ENCODE results near the gene PLXNA4.

Gene PLXNA4

DNA sequence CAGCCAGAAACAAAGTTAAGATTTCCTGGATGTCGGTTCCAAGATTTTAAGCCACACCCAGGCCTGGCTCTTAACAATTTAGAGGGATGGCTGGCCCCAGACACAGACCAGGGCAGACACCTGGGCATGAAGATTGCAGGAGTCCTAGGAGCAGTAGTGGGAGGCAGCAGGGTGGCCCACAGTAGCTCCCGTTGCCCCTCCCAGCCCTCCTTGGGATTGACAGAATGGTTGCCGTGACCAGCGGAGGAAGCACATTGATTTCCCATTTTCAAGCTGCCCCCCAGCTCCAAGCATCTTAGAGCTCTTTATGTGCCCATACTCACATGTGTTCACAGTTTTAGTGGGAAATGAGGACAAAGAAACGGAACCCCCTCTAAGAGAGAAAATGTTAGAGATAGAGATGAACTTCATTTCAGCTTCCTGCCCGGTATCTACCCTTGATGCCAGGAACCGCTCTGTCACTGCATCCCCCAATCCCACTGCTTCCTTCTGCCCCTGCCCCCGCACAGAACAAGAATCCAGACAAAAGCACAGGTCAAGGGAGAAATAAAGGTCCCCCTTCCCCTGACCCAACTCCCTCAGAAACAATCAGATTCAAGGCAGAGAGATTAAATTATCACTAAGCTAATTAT, 101.1 kb downstream of the PLXNA4 start:
- H3K4me1 ChIP-seq (ENCODE audit: control insufficient read depth, insufficient read depth, low read length, unreplicated experiment): no peaks in the 10 kb centered on the region
- H3K27ac ChIP-seq (ENCODE audit: low read depth, low read length): no peak overlapping the region
- no peaks in the 10 kb centered on the region for H3K79me2 ChIP-seq (ENCODE audit: control insufficient read depth, insufficient read depth, low read length, unreplicated experiment)
- no peaks in the 10 kb centered on the region for H3K36me3 ChIP-seq (ENCODE audit: insufficient read depth, low read length)
- no peak overlapping the region for H2AFZ ChIP-seq (ENCODE audit: low read length, unreplicated experiment)
- no peak overlapping the region for H3K4me3 ChIP-seq (ENCODE audit: low read depth, low read length)
- H3K27me3 ChIP-seq (ENCODE audit: insufficient read depth, low read length): peaks cover 28% of the 10 kb centered on the region; the same call in 1 of the 2 replicates

DNA sequence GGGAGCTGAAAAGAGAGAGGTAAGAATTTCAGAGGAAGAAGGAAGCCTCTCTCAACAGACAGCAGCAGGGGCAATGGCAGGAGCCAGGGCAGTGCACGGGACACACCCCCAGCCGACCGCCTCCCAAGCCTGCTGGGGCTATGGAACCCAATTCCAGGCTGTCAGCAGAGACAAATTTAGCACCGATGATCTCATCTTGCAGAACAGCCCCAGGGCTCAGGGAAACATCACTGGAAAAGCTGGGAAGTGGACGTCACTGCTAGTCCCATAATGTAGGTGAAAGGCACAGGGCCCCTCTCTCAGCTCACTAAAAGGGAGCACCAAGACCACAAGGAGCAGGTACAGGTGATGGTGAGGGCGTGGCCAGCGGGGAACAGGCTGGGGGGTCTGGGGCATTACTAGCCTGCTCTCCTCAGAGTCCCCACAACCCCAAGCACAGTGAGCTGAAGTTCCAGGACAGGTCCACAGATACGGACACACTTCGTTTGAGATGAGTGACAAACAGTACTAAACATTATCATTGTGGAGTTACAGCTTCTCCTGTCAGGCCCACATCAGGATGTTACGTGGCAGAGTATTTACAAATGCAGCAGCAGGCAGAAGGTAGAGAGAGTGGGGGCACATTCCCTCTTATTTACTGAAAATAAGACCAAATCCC, 103.7 kb downstream of the PLXNA4 start:
- no peaks in the 10 kb centered on the region for H3K79me2 ChIP-seq (ENCODE audit: control insufficient read depth, insufficient read depth, low read length, unreplicated experiment)
- H2AFZ ChIP-seq (ENCODE audit: low read length, unreplicated experiment): no peak overlapping the region
- H3K4me3 ChIP-seq (ENCODE audit: low read depth, low read length): no peak overlapping the region
- no peaks in the 10 kb centered on the region for H3K4me1 ChIP-seq (ENCODE audit: control insufficient read depth, insufficient read depth, low read length, unreplicated experiment)
- H3K27ac ChIP-seq (ENCODE audit: low read depth, low read length): no peak overlapping the region
- H3K36me3 ChIP-seq (ENCODE audit: insufficient read depth, low read length): no peaks in the 10 kb centered on the region
- peaks cover 27% of the 10 kb centered on the region; the same call in 1 of the 2 replicates for H3K27me3 ChIP-seq (ENCODE audit: insufficient read depth, low read length)

DNA sequence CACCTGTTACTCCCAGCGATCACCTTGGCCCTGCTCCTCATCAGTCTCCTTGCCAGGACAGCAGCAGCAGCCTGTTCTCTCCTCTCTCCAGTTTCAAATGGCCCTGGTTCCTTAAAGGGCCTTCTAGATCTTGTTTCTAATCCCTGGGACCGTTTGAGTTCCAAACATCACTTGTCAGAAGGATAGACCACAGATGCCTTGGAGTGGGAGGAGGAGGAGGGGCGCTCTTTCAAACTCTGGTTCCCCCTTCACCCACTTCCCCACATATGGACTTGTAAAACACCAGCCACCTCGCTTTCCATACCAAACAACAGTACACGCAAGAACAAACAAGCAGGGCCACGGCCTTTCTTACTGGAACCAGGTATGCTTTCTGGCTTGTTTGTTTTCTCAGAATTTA, 104.8 kb downstream of the PLXNA4 start:
- Histone ChIP-seq H3K36me3 (ENCODE audit: insufficient read depth, low read length) (no peaks in the 10 kb centered on the region), H3K4me1 (ENCODE audit: control insufficient read depth, insufficient read depth, low read length, unreplicated experiment) (no peaks in the 10 kb centered on the region), H3K27ac (ENCODE audit: low read depth, low read length) (no peak overlapping the region), H3K4me3 (ENCODE audit: low read depth, low read length) (no peak overlapping the region), H2AFZ (ENCODE audit: low read length, unreplicated experiment) (no peak overlapping the region), H3K27me3 (ENCODE audit: insufficient read depth, low read length) (peaks cover 21% of the 10 kb centered on the region; the same call in 1 of the 2 replicates), H3K79me2 (ENCODE audit: control insufficient read depth, insufficient read depth, low read length, unreplicated experiment) (no peaks in the 10 kb centered on the region)

DNA sequence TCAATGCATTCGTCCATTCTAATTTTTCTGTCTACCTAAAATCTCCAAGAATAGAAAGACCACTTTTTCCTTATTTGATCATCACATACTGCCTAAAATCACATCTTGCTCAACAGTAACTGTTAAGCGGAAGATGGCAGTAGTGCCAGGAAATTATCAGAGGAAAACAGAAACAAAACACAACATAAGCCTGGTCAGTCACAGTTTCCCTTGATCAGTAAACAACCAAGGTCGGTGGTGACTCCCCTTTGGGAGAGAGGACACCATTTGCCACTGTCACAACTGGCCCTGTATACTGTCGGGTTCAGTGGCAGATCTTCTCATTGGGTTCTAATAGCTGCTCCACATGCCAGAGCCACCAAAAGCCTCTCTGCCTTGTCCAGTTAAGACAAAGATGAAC, 106.6 kb downstream of the PLXNA4 start:
- 0 out of 2 replicates have a peak, but pooled peaks cover 14% of the 10 kb centered on the region for H3K27me3 ChIP-seq (ENCODE audit: insufficient read depth, low read length)
- no peak overlapping the region for H3K27ac ChIP-seq (ENCODE audit: low read depth, low read length)
- H3K36me3 ChIP-seq (ENCODE audit: insufficient read depth, low read length): no peaks in the 10 kb centered on the region
- no peak overlapping the region for H2AFZ ChIP-seq (ENCODE audit: low read length, unreplicated experiment)
- H3K79me2 ChIP-seq (ENCODE audit: control insufficient read depth, insufficient read depth, low read length, unreplicated experiment): no peaks in the 10 kb centered on the region
- no peak overlapping the region for H3K4me3 ChIP-seq (ENCODE audit: low read depth, low read length)
- H3K4me1 ChIP-seq (ENCODE audit: control insufficient read depth, insufficient read depth, low read length, unreplicated experiment): peaks cover 4% of the 10 kb centered on the region

DNA sequence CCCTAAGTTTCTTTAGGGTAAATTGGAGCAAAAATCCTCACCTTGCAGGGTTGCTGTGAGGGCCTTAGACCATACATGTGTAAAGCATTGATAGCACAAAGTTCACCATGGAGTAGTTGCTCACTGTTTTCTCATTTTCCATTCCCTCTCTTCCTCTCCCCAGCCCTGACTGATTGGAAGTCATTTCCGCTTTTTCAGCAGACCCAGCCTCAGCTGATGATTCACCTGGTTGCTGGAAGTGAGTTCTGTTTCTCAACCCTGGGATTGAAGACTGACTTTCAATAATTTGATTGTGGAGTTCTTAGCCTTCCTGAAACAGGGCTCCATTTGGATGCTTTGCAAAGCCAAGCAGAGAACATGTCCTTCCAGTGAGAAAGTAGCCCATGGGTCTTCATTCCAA, 107.0 kb downstream of the PLXNA4 start:
- H3K27ac ChIP-seq (ENCODE audit: low read depth, low read length): no peak overlapping the region
- no peak overlapping the region for H2AFZ ChIP-seq (ENCODE audit: low read length, unreplicated experiment)
- H3K79me2 ChIP-seq (ENCODE audit: control insufficient read depth, insufficient read depth, low read length, unreplicated experiment): no peaks in the 10 kb centered on the region
- no peaks in the 10 kb centered on the region for H3K36me3 ChIP-seq (ENCODE audit: insufficient read depth, low read length)
- H3K4me3 ChIP-seq (ENCODE audit: low read depth, low read length): no peak overlapping the region
- peaks cover 6% of the 10 kb centered on the region for H3K4me1 ChIP-seq (ENCODE audit: control insufficient read depth, insufficient read depth, low read length, unreplicated experiment)
- 0 out of 2 replicates have a peak, but pooled peaks cover 14% of the 10 kb centered on the region for H3K27me3 ChIP-seq (ENCODE audit: insufficient read depth, low read length)

DNA sequence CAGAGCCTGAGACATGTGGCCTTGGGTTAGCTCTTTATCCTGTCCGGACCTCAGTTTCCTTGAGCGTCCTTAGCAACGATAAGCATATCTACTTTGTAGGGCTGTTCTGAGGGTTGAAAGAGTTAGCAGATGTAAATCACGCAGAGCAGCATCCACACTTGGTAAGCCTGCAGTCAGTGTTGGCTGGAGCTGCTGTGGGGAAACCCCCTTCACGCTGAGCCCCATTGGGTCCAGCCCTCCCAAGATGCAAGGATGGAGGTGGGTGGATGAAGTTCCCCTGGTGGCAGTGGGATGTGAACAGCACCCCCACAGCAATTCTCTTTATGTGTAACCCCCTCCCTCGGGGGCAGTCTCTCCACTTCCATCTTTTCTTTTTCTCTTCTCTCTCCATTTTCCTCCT, 109.9 kb downstream of the PLXNA4 start:
- no peaks in the 10 kb centered on the region for H3K27me3 ChIP-seq (ENCODE audit: insufficient read depth, low read length)
- H3K4me1 ChIP-seq (ENCODE audit: control insufficient read depth, insufficient read depth, low read length, unreplicated experiment): peaks cover 6% of the 10 kb centered on the region

DNA sequence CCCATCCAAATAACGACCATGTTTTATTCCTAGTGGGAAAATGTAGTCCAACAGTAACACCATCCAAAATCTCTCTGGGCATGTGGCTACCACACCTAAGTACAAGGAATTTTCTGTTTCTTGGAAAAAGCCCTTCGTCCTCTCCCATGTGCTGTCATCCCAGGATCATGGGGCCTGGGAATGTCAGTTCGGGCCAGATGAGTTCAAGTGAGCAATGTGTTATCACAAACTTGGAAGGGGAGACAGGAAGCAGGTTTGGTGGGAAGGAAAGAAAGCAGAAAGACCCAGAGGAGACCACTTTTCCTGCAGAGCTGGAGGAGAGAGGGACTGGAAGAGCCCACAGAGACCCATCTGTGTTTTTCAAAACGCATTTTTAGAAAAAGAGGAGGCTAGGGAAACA, 110.8 kb downstream of the PLXNA4 start:
- Histone ChIP-seq H3K79me2 (ENCODE audit: control insufficient read depth, insufficient read depth, low read length, unreplicated experiment) (no peaks in the 10 kb centered on the region), H2AFZ (ENCODE audit: low read length, unreplicated experiment) (no peak overlapping the region), H3K4me3 (ENCODE audit: low read depth, low read length) (no peak overlapping the region), H3K27ac (ENCODE audit: low read depth, low read length) (no peak overlapping the region), H3K27me3 (ENCODE audit: insufficient read depth, low read length) (no peaks in the 10 kb centered on the region), H3K36me3 (ENCODE audit: insufficient read depth, low read length) (no peaks in the 10 kb centered on the region), H3K4me1 (ENCODE audit: control insufficient read depth, insufficient read depth, low read length, unreplicated experiment) (peaks cover 6% of the 10 kb centered on the region)

More for the DNA sequence above, 109.9 kb downstream of the PLXNA4 start:
- Histone ChIP-seq H3K79me2 (ENCODE audit: control insufficient read depth, insufficient read depth, low read length, unreplicated experiment) (no peaks in the 10 kb centered on the region), H3K36me3 (ENCODE audit: insufficient read depth, low read length) (no peaks in the 10 kb centered on the region), H3K27ac (ENCODE audit: low read depth, low read length) (no peak overlapping the region), H3K4me3 (ENCODE audit: low read depth, low read length) (no peak overlapping the region), H2AFZ (ENCODE audit: low read length, unreplicated experiment) (no peak overlapping the region)

DNA sequence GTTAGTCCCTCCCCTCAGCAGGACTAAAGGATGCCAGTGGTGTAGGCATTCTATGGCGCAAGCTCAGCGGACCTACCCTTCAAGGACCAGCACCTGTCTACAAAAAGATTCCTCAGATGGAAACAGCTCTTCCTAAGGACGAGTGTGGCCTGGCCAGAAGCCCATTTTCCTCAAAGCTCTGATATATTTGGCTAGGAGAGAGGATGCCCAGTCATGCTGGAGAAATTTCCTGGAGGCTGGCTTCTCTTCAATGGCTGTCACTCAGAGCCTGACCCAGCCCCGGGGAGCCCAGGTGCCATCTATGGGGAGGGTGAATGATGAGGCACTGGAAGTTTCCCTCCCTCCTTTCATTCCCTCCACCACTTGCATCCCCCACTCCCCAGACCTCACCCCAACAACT, 111.5 kb downstream of the PLXNA4 start:
- Histone ChIP-seq H3K27ac (ENCODE audit: low read depth, low read length) (no peak overlapping the region), H3K36me3 (ENCODE audit: insufficient read depth, low read length) (no peaks in the 10 kb centered on the region), H3K4me3 (ENCODE audit: low read depth, low read length) (no peak overlapping the region), H3K4me1 (ENCODE audit: control insufficient read depth, insufficient read depth, low read length, unreplicated experiment) (peaks cover 6% of the 10 kb centered on the region), H2AFZ (ENCODE audit: low read length, unreplicated experiment) (no peak overlapping the region), H3K79me2 (ENCODE audit: control insufficient read depth, insufficient read depth, low read length, unreplicated experiment) (no peaks in the 10 kb centered on the region), H3K27me3 (ENCODE audit: insufficient read depth, low read length) (no peaks in the 10 kb centered on the region)

DNA sequence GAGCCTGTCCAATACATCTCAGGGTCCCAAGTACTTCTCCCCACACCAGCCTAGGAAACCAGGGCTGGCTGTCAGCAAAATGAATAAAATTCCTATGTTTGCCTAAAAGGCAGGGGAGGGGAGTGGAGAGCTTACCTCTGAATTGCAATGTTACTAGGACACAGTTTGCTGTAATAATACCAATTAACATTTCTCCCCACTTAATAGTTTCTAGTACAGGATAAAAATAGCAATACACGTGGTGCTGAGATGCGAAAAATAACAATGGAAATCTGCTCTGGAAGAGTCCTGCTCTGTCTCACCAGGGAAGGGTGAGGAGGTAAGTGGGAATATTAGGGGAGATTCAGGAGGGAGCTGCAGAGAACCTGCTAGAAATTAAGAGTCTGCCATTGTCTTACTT, 112.3 kb downstream of the PLXNA4 start:
- no peaks in the 10 kb centered on the region for H3K27me3 ChIP-seq (ENCODE audit: insufficient read depth, low read length)
- H3K36me3 ChIP-seq (ENCODE audit: insufficient read depth, low read length): no peaks in the 10 kb centered on the region
- H3K79me2 ChIP-seq (ENCODE audit: control insufficient read depth, insufficient read depth, low read length, unreplicated experiment): no peaks in the 10 kb centered on the region
- H2AFZ ChIP-seq (ENCODE audit: low read length, unreplicated experiment): no peak overlapping the region
- no peak overlapping the region for H3K27ac ChIP-seq (ENCODE audit: low read depth, low read length)
- H3K4me3 ChIP-seq (ENCODE audit: low read depth, low read length): no peak overlapping the region
- H3K4me1 ChIP-seq (ENCODE audit: control insufficient read depth, insufficient read depth, low read length, unreplicated experiment): peaks cover 6% of the 10 kb centered on the region

DNA sequence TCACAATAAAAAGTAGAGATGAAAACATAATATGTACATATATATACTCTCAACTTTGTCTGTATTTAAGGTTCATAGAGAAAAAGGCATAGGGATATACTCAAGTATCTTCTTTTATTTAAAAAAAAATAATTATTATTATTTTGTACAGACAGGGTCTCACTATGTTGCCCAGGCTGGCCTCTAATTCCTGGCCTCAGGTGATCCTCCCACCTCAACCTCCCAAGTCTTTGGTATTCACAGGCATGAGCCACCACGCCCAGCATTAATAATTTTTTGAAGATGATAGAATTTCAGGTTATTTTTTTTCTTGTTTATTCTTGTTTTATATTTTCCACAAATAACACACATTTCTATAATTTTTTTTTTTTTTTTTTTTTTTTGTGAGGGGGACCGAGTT, 113.8 kb downstream of the PLXNA4 start:
- no peak overlapping the region for H3K27ac ChIP-seq (ENCODE audit: low read depth, low read length)
- no peak overlapping the region for H2AFZ ChIP-seq (ENCODE audit: low read length, unreplicated experiment)
- H3K27me3 ChIP-seq (ENCODE audit: insufficient read depth, low read length): peaks cover 4% of the 10 kb centered on the region
- no peak overlapping the region for H3K4me3 ChIP-seq (ENCODE audit: low read depth, low read length)
- peaks cover 6% of the 10 kb centered on the region for H3K4me1 ChIP-seq (ENCODE audit: control insufficient read depth, insufficient read depth, low read length, unreplicated experiment)
- no peaks in the 10 kb centered on the region for H3K79me2 ChIP-seq (ENCODE audit: control insufficient read depth, insufficient read depth, low read length, unreplicated experiment)
- no peaks in the 10 kb centered on the region for H3K36me3 ChIP-seq (ENCODE audit: insufficient read depth, low read length)

DNA sequence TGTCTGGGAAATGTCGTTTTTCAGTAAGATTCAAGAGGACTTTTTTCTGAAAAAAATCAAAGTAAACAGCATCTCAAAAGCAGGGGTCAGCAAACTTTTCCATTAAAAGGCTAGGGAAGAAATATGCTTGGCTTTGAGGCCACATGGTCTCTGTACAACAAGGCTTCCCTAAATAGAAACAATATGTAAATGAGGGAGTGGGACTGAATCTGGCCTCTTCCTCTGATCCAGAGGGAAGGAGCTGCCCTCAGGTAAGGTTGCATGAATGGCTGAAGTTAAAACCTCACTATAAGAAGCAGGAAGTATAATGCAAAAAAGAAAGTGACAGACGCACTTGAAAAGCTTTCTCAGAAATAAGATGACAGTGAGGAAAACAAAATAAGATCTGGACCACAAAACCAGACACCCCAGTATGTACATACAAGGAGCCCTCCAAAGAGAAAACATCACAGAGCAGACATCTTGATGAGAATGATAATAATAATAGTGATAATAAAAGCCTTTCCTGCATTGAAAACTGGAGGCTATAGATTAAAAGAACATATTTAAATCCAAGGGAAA, 115.2 kb downstream of the PLXNA4 start:
- Histone ChIP-seq H2AFZ (ENCODE audit: low read length, unreplicated experiment) (no peak overlapping the region), H3K4me1 (ENCODE audit: control insufficient read depth, insufficient read depth, low read length, unreplicated experiment) (peaks cover 6% of the 10 kb centered on the region), H3K36me3 (ENCODE audit: insufficient read depth, low read length) (no peaks in the 10 kb centered on the region), H3K27ac (ENCODE audit: low read depth, low read length) (no peak overlapping the region), H3K27me3 (ENCODE audit: insufficient read depth, low read length) (peaks cover 8% of the 10 kb centered on the region), H3K79me2 (ENCODE audit: control insufficient read depth, insufficient read depth, low read length, unreplicated experiment) (no peaks in the 10 kb centered on the region), H3K4me3 (ENCODE audit: low read depth, low read length) (no peak overlapping the region)
